ENCODE data around the gene GSG1L.

The GSG1L gene

DNA sequence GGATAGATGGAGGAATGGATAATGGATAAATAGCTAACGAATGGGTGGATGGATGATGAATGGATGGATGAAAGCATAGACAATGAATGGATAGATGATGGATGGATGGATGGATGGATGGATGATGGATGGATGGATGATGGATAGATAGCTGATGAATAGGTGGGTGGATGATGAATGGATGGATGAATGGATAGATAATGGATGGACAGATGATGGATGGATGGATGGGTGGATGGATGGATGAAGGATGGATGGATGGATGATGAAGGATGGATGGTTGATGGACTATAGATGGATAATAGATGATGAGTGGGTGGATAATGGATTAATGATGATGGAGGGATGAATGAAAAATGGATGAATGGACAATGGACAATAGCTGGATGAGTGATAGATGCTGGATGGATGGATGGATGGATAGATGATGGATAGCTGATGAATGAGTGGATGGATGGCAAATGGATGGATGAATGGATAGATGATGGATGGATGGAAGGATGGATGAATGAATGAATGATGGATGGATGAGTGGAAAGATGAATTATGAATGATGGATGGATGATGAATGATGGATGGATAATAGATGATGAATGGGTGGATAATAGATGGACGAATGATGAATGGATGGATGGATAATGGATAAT, 273.8 kb downstream of the GSG1L start:
- no peak for DNase-seq (ENCODE audit: low spot score)

DNA sequence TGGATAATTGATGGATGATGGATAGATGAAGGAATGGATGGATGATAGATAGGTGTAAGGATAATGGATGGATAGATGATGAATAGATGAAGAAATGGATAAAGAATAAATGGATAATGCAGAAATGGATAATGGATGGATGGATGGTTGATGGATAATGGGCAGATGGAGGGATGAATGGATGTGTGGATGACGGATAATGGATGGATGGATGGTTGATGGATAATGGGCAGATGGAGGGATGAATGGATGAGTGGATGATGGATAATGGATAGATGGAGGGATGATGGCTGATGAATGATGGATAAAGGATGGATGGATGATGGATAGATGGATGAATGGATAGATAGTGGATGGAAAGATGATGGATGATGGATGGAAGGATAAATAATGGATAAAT, 274.4 kb downstream of the GSG1L start:
- no peak for DNase-seq (ENCODE audit: low spot score)

DNA sequence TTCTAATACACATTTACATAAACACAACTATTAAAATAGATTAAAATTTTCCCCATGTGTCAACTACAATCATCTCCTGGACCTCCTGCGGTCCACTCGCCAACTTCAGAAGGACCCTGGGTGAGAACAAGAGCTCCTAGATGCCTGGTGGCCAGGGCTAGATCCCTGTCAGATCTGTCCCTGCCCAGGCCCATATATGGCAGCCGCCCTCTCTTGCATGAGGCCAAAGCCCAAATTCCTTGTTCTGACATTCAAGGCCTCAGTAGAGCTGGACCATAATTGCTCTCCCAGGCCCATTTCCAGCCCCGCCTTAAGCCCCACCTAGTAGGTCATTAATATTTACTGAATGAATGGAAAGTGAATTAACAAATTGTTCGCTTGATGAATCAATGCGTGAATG, 275.8 kb downstream of the GSG1L start:
- no peak for DNase-seq (ENCODE audit: low spot score)

DNA sequence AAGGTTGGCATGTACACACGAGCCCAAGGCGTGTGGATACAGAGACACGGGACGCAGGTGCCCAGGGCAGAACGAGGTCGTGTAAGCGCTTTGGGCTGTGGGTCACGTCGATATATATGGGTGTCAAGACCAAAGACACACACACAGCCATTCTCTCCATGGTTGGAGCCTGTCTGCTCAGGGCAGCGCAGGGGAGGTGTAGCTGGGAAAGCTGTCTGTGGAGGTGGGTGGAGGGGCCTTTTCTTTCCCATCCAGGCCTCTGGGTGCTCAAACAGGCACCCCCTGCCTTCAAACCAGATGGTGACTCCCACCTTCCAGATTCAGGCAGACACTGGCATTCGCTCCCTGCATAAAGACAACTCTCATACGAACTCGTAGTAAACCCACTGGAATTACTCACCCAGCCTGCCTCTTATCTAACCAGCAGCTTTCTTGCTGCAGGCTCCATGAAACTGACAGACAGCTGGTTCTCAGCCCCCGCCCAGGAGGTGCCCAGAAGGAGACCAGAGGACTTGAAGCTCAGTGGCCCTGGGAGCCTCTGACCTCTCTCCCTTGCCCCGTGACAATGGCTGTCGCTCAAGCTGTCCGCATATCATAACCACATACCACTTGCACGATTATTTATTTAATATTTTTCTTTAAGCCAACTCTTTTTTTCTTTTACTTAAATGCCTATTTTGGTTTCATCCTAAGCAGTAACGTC, 276.4 kb downstream of the GSG1L start:
- DNase-seq (ENCODE audit: low spot score): no peak

DNA sequence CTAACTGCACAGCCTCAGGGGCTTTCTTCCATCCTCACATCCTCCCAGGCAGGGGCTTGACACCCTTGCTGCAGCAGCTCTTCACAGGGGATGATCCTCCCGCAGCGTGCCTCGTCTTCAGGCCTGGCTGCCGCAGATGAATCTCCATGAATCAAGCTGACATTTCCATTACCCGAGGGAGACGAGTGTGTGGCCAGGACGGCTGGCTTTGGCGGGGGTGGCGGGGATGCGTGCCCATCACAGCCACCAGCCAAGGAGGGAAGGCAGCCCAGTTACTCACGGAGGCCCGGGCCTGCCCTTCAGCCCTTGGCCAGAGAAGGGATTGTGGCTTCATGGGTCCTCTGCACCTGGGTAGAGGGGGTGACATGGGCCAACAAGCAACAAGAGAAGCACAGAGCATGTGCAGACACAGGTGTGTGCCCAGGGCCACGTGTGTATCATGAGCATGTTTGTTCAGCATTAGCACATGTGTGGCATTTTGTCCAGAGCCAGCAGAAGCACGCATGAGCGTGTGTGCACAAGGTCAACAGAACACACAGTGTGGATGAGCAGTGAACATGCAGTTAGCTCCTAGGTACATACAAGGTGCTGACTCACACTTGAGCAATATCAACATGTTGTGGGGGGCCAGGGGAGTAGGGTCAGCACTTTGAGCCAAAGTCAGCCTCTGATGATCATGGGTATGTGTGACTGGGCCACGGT, 277.1 kb downstream of the GSG1L start:
- no peak for DNase-seq (ENCODE audit: low spot score)

DNA sequence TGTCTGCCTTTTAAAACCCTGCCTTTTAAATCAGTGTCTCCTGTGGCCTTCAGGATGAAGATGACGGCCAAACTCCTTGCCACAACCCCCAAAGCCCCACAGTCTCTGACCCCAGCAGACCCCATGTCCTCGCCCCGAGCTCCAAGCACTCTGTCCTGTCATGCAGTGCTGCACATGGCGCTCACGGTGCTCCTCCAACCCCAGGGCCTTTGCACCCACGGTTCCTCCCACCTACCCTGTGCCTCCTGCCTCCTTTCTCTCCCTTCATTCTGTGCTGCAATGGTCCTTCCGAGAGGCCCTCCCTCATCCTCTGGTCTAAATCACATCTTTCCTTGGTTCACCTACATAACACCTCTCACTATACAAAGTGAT, 278.2 kb downstream of the GSG1L start:
- DNase-seq (ENCODE audit: low spot score): no peak

DNA sequence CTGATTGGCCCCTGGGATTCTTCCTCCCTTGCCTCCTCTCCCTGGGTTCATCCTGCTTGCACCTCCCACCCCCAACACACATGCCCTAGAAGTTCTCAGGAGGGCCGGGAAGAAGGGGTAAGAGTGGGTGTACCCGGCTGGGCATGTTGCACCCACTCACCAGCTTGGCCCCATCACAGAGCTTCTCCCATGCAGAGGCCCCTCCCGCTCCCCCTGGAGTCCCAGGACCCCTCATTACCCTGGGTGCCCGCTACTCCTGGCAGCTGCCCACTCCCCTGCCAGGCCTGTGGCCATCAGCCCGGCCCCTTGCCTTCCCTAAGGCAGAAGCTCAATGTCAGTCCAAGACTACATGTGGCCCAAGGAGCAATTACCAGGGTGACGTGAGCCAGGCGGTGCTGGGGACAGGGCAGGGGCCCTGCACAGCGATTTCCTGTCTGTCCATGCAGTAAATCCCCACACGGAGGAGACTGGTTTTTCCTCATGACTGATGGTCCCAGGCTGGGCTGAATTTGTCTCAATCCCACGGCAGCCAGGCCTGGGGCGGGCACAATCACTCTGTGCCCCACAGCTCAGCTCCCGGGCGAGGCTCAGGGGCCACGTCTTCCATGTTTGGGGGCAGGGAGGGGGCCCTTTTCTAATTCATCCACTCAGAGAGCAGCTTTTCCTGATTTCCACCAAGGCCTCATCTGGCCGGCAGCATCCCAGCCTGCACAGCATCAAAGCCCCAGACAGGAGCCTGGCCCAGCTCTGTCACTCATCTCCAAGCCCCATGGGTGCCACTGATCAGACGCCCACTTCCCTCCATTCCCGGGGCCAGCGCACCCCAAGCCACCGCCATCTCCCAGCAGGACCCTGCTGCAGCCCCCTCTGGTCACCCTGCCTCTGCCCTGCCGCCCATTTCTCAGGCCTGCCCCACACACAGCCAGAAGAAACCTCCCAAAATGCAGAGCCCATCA, 278.9 kb downstream of the GSG1L start:
- no peak for DNase-seq (ENCODE audit: low spot score)

DNA sequence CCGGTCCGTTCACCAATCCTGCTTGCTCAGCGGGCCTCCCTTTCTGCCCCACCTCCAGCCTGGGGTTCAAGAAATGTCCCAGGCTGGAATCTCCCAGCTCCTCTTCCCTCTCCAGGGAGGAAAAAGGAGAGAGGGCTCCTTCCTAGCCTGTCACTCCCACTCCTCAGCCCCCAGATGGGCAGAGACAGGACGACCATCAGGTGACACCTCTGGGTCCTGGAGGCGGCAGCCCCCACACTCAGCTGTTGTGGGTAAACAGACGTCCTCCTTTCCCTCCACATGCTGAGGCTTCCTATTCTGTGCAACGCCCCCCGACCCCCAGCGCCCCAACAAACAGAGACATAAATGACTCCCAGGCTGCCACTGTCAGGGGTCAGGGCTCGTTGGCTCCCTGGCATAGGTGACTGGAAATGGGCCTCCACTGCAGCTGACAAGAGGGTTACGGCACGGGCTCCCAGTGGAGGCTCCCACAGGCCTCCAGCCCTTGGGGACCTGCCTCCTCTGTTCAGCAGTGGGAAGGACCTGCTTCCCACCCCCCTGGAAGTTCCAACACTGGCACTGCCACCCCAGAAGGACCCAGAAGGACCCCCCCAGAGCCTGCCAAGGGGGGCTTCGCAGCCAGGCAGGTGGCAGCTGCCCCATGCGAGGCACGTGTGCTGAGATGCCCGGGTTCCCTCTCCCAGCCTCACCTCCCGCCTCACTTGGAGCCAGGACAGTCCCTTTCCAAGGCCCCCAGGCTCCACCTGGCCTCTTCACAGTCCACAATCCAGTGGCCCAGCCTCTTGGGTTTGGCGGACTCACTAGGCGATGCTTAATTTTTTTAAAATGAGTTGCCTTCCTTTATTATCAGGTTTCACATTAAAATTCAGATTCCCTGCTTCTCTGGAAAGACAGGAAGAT, 281.3 kb downstream of the GSG1L start:
- no peak for DNase-seq (ENCODE audit: low spot score)

DNA sequence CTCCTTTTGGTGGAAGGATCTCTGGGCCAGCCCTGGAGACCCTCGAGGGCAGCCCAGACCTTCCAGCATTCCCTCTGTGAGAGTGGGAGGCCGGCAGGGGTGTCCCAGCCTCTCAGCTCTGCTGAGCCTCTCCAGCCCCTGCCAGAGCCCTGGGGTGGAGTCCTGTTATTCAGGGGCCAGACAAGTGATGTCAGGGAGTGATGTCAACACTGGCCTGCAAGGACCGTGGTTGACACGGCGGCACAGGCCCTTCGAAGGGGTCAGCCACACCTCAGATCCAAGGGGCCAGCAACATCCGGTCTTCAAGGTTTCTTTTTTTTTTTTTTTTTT, 282.4 kb downstream of the GSG1L start:
- DNase-seq (ENCODE audit: low spot score): no peak

DNA sequence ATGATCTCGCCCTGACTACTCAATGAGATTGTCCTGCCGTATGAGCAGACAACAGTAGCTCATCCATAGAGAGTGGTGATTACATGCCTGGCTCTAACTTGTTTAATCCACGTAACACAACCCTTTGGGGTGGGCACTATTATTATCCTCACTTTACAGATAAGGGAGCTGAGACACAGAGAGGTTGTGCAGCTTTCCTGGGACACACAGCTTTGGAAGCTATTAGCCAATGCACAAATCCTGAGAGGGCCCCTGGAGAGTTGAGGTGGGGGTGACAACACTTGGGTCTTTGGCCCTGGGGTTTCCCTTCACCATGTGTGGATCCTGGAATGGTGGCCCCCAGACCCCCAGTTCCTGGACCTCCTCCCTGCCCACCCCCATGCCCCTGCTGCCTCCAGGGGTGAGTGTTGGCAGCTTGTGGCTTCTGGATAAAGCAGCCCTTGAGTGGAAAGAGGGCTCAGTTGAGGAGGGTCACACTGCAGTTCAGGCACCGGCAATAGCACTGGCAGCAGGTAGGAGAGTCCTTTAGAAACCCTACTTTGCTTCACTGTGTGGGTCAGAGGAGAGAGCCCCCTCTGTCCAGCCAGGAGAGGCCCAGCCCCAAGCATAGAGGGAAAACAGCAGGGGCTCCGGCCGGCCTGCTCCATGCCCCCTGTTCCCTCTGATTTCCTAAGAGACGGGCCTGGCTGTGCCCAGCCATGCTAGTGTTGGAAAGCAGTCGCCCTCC, 282.9 kb downstream of the GSG1L start:
- no peak for DNase-seq (ENCODE audit: low spot score)

DNA sequence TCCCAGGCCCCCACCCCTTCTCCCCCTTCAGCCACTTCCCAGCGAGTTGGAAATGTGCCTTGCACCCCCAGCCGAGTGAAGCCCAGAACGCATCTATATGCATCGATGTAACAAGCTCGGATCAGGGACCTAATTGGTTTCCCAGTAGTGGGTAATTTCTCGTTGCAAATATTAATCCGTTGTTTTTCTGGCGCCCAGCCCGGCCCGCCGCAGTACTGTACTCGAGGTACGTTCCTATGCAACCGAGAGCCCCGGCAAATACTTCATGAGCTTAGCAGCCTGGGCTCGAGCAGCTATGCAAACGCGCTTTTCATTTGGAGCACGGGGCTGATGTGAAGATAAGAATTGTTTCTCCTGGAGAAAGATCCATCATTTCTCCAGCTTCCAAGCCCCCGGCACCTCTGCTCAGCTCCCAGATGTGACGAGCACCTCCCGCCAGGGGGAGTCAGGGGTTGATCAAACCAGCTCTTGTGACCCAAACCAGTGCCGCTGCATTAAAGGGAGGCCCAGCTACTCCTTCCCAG, 283.8 kb downstream of the GSG1L start:
- peak; percentile 85 for DNase-seq (ENCODE audit: low spot score)

DNA sequence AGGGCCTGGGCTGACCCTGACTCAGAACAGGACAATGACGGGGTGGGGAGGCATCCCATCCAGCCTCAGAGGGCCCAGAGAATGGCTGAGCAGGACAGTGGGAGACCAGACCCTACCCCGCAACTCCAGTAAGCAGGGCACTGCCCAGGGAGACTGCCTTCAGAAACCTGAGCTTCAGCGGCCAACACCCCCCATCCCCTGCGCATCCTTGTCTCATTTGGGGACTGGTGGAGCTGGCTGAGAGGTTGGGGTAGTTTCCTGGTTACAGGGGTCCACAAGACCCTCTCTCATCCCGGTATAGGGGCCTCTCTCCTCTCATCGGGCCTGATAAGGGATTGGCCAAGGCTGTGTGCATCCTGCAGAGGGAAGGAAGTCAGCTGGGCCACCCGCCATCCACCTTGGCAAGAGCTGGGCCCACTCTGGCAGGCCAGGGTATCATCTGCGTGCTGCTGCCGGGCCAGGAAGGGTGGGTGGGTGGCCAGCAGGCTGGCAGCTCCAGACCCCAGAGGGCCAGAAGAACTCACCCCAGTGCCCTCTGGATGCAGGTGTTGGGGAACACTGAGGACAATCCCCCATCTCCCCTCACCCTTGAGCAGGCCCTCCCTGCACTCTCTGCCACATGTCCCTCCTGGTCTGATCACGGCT, 284.5 kb downstream of the GSG1L start:
- DNase-seq (ENCODE audit: low spot score): no peak

DNA sequence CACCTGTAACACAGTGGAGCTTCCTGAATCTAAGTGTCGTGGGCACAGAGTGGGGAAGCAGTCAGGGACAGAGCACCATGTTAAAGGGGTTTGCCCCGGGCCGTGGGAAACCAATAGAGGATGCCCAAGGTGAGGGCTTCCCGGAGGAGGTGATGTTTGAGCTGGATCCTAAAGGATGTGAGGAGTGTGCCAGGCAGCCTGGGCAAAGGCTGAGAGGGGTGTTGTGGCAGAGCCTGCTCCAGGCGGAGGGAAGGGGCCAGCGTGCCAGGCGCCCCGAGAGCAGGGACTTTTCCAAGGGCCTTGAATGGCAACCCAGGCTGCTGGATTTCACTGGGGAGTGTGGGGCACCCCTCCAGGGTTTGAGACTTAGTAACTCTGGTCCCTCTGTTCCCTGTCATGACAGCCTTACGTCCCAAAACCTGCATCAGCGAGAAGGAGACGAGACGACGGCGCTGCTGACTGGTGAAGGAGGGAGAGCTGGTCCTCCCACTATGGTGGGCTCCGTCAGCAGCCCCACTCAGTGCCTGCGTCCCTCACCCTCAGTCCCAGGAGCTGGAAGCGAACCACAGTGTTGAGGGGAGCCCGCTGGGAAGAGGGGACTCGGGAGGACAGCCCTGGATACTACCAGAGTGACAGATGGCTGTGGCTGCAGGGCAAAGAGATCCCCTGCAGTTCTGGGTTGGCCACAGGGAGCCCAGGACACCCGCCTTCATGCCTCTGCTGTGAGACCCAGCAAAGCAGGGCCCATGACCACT, 285.2 kb downstream of the GSG1L start:
- no peak for DNase-seq (ENCODE audit: low spot score)

DNA sequence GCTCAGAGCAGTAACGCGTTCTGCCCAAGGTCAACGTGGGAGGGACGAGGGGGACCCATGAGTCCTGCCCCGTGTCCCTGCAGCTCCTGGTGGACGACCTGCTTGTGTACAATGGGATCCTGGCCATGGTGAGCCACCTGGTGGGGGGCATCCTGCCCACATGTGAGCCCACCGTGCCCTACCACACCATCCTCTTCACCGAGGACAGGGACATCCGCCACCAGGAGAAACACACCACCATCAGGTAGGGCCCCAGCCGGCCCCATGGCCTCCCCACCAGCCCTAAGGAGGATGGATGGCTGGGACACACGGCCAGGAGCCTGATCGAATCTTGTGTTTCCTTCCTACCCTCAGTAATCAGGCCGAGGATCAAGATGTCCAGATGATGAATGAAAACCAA, 286.0 kb downstream of the GSG1L start:
- DNase-seq (ENCODE audit: low spot score): no peak

DNA sequence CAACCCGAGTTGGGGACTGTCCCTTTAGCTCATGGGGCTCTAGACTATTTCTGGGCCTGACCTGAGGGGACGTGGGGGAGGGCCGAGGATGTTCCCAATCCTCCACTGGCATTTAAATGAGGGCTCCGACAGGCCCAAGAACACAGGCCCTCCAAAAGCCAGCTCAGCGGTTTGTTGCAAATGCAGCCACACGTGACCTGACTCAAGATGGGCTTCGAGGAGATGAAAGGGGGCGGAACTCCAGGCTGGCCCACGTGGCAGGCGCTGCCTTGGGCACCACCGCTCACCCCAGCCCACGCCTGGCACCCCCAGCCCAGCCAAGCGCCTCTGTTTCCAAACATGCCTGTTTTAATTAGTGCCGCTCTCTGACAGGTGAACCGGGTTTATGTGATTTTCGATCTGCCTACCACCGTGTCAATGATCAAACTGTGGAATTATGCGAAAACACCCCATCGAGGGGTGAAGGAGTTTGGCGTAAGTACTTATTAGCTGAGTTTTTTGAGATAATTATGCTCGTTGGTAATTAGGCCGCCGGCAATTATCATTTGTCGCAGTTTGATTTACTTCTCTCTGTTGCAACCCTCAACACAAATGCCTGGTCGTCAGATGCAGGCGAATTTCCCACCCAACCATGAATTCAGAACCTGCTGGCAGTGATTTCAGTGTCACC, 286.8 kb downstream of the GSG1L start:
- no peak for DNase-seq (ENCODE audit: low spot score)

DNA sequence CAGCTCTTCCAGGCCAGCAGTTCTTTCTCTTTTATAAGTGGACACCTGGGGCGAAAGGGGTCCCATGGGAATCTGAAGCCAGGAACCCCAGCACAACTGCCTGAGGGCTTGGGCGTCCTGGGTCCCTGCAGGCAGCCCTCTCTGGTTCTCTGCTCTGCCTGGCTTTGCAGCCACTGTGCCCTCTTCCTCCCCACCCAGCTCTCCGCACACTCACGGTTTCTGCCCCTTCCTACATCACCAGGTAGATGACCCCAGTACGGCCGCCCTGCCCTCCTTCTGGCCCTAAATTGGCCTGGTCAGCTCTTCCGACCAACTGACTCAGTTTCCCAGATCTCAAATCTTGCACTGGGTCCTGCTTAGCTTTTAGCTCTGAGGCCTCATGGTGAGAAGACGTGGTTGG, 288.3 kb downstream of the GSG1L start:
- no peak for DNase-seq (ENCODE audit: low spot score)

DNA sequence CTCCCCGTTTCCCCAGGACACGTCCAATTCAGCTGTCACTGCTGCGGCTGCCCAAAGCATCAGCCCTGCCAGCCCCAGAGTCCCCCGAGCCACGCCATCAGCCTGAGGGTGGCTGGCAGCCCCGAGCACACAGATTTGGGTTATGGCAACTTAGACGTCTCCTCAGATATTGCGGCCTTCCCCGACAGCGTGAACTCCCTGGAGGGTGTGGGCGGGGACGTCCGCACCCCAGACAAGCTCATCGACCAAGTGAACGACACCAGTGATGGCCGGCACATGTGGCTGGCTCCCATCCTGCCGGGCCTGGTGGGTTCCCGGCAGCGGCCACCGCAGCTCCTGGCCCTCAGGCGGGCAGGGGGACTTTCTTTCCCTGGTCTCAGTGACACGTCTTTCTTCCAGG, 288.7 kb downstream of the GSG1L start:
- DNase-seq (ENCODE audit: low spot score): no peak

DNA sequence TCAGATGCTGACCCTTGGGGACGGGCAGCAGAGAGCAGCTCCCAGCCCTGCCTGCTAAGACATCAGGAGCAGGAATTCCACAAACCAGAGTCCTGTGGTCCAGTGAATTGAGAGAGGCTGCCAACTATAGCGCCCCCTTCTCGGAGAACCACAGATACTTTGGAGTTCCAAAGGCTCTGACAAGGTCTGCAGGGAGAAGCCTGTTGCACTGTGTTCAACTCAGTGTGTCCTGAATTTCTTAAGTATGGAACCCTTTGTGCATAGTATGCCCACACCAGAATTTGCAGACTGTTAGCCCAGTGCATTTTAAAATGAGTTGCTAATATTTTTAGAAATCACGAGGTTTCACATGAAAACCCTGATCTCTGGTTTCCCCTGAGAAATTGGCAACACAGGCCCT, 290.2 kb downstream of the GSG1L start:
- no peak for DNase-seq (ENCODE audit: low spot score)
